Measurements from ENCODE around the gene SRRM5.

SRRM5 gene

GRCh38 chr19:43612374-43612773 is 486 bp downstream of the SRRM5 start:
- TF ChIP-seq GATA1 (IDR thresholded peaks at IDR 0.05; ENCODE audit: low read depth, low read length) = no peak
- no peak for TF ChIP-seq POLR2A (IDR thresholded peaks at IDR 0.05; ENCODE audit: low read length)
- DNase-seq = no peak

GRCh38 chr19:43616306-43616705 is 4.4 kb downstream of the SRRM5 start:
- TF ChIP-seq GATA1 (IDR thresholded peaks at IDR 0.05; ENCODE audit: low read depth, low read length) = no peak
- no peak for TF ChIP-seq POLR2A (IDR thresholded peaks at IDR 0.05; ENCODE audit: low read length)
- DNase-seq = peak in 1 of 2 experiments; percentile 41

GRCh38 chr19:43616954-43617353 is 5.1 kb downstream of the SRRM5 start:
- no peak for TF ChIP-seq POLR2A (IDR thresholded peaks at IDR 0.05; ENCODE audit: low read length)
- no peak for TF ChIP-seq GATA1 (IDR thresholded peaks at IDR 0.05; ENCODE audit: low read depth, low read length)
- no peak for DNase-seq

GRCh38 chr19:43618921-43619261 is 7.0 kb downstream of the SRRM5 start:
- TF ChIP-seq POLR2A (IDR thresholded peaks at IDR 0.05; ENCODE audit: low read length) = no peak
- no peak for TF ChIP-seq GATA1 (IDR thresholded peaks at IDR 0.05; ENCODE audit: low read depth, low read length)
- peak; percentile 81 to 82 for DNase-seq

- DNase-seq = peak; percentile 92 to 94
- TF ChIP-seq GATA1 (IDR thresholded peaks at IDR 0.05; ENCODE audit: low read depth, low read length) (no peak), POLR2A (IDR thresholded peaks at IDR 0.05; ENCODE audit: low read length) (peak; percentile 97)
Observed at GRCh38 chr19:43619262-43620060, 7.6 kb downstream of the SRRM5 start, which contains the start of gene ZNF428. TSS of gene ZNF428 (minus strand) at chr19:43619629. CDS start at chr19:43614304, 5,325 bp downstream.

- TF ChIP-seq POLR2A (IDR thresholded peaks at IDR 0.05; ENCODE audit: low read length) (no peak), GATA1 (IDR thresholded peaks at IDR 0.05; ENCODE audit: low read depth, low read length) (no peak)
- no peak for DNase-seq
Observed at GRCh38 chr19:43620061-43621001, 8.4 kb downstream of the SRRM5 start.

GRCh38 chr19:43622070-43622469 is 10.2 kb downstream of the SRRM5 start:
- TF ChIP-seq POLR2A (IDR thresholded peaks at IDR 0.05; ENCODE audit: low read length) (no peak), GATA1 (IDR thresholded peaks at IDR 0.05; ENCODE audit: low read depth, low read length) (no peak)
- DNase-seq = no peak

- no peak for TF ChIP-seq GATA1 (IDR thresholded peaks at IDR 0.05; ENCODE audit: low read depth, low read length)
- TF ChIP-seq POLR2A (IDR thresholded peaks at IDR 0.05; ENCODE audit: low read length) = no peak
- no peak for DNase-seq
Observed at GRCh38 chr19:43622956-43623355, 11.1 kb downstream of the SRRM5 start.

GRCh38 chr19:43623889-43624670 is 12.2 kb downstream of the SRRM5 start:
- no peak for DNase-seq
- TF ChIP-seq GATA1 (IDR thresholded peaks at IDR 0.05; ENCODE audit: low read depth, low read length) (no peak), POLR2A (IDR thresholded peaks at IDR 0.05; ENCODE audit: low read length) (no peak)

- peak; percentile 90 to 91 for DNase-seq
- TF ChIP-seq GATA1 (IDR thresholded peaks at IDR 0.05; ENCODE audit: low read depth, low read length) (no peak), POLR2A (IDR thresholded peaks at IDR 0.05; ENCODE audit: low read length) (no peak)
Observed at GRCh38 chr19:43624933-43625332, 13.0 kb downstream of the SRRM5 start.

GRCh38 chr19:43625918-43626579 is 14.2 kb downstream of the SRRM5 start:
- DNase-seq = peak; percentile 38 to 50
- TF ChIP-seq POLR2A (IDR thresholded peaks at IDR 0.05; ENCODE audit: low read length) (no peak), GATA1 (IDR thresholded peaks at IDR 0.05; ENCODE audit: low read depth, low read length) (no peak)

GRCh38 chr19:43626838-43627237 is 14.9 kb downstream of the SRRM5 start:
- TF ChIP-seq GATA1 (IDR thresholded peaks at IDR 0.05; ENCODE audit: low read depth, low read length) (no peak), POLR2A (IDR thresholded peaks at IDR 0.05; ENCODE audit: low read length) (no peak)
- DNase-seq = no peak
